Mononuclear cell (primary cell): ENCODE measurements around the gene SLC35F1. TPM values are rescaled to one million over a fixed set of nuclear protein-coding genes. Genes with fewer than 3 reads are reported as not detected.
"Not testable (repeated sequence)": the region's sequence is repeated elsewhere in the genome, so short reads cannot be mapped to it uniquely, and the experiment has no call there.

Experiments
- H3K27me3 ChIP-seq: 2 replicates; pipeline ENCODE4 v1.6.0; 2011; ENCODE audit warnings: low read length, control low read depth; ENCODE audit not compliant: insufficient read depth
- H3K4me1 ChIP-seq: 2 replicates; pipeline ENCODE4 v1.5.1; 2011; ENCODE audit warnings: mild to moderate bottlenecking, low read length, control low read depth; ENCODE audit not compliant: insufficient read depth
- H3K4me3 ChIP-seq: 2 replicates; pipeline ENCODE4 v1.5.1; 2011; ENCODE audit warnings: mild to moderate bottlenecking, low read length, moderate library complexity
- H3K9me3 ChIP-seq: 2 replicates; pipeline ENCODE4 v1.5.1; 2011; ENCODE audit warnings: low read depth, mild to moderate bottlenecking, control low read depth, low read length
- total RNA-seq: library from RNA; depleted of rRNA; stranded (reverse); fragments of >200 nt; gene quantifications from one replicate; pipeline ENCODE4 v1.2.3, GENCODE V29; 2012

SLC35F1 gene
- total RNA-seq, 1 donor = not detected

DNA sequence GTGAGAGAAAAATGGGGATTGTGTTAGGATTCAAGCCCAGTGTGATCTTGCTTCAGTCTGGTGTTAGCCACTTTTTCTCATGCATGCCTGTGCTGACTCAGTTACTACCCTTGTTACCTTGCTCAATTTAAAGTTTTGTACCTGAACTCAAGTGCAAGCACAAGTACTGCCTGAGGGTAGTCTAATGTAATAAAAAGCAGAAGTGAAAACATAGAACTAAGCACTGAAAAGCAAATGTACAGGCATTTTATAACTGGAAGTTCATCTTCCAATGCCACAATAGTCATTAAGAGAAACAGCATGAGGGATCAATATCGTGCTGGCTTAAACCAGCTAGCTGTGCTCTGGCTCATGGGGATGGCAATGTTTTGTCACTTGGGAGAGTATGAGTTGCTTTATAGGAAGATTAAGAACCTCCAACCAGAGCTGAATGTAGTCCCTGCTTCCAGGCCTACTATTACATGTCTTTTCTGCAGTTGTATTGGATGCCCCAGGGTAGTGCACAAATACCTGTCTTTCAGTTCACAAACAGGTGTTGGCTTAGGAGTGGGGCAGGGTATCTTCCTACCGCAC lies 48.7 kb downstream of the SLC35F1 start:
- H3K4me1 ChIP-seq = no peaks in the 10 kb centered on the region
- no peaks in the 10 kb centered on the region for H3K27me3 ChIP-seq
- no peak overlapping the region for H3K4me3 ChIP-seq

DNA sequence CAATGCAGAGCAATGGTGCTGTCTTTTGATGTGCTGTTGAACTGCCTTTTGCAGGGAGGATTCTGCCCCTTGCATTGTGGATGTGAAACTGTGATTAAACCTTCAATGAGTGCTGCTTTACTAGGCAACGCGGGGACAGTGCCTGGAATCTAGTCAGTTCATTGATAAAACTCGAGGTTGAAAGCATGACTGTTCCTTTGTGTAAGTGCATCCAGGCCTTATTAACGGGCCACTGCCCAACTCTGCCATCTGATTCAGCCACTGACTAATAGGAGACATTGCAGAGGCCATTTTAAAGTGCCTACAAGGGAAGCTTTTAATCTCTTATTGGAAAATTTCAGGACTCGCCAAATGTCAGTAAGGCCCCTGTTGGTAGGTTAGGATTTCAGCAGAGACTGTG lies 49.3 kb downstream of the SLC35F1 start:
- Histone ChIP-seq H3K4me1 (no peaks in the 10 kb centered on the region), H3K4me3 (no peak overlapping the region), H3K9me3 (no peaks in the 10 kb centered on the region), H3K27me3 (no peaks in the 10 kb centered on the region)

More for the DNA sequence above, 48.7 kb downstream of the SLC35F1 start:
- no peaks in the 10 kb centered on the region for H3K9me3 ChIP-seq

GRCh38 chr6:117958536-117958935 lies 51.5 kb downstream of the SLC35F1 start:
- Histone ChIP-seq H3K9me3 (no peaks in the 10 kb centered on the region), H3K4me1 (no peaks in the 10 kb centered on the region), H3K27me3 (no peaks in the 10 kb centered on the region), H3K4me3 (no peak overlapping the region)

DNA sequence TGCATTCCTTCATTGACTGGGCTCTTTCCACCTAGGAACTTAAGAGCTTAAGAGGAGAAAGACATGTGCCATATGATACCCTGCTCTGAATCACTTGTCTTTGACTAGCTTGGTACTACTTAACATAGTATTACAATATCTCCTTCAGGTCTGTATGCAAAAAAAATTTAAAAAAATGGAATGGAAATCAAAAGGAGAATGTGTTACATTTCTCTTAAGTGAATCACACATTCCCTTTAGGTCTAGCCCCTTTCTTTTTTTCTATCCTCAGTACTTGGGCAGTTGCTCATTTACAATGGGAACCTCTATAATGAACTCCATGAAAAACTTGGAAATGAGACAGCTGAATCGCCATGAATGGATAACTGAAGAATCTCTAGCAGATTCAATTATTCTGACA lies 53.8 kb downstream of the SLC35F1 start:
- Histone ChIP-seq H3K27me3 (no peaks in the 10 kb centered on the region), H3K9me3 (peaks cover 6% of the 10 kb centered on the region), H3K4me1 (no peaks in the 10 kb centered on the region), H3K4me3 (no peak overlapping the region)

- Histone ChIP-seq H3K4me1 (no peaks in the 10 kb centered on the region), H3K4me3 (no peak overlapping the region), H3K9me3 (peaks cover 6% of the 10 kb centered on the region), H3K27me3 (no peaks in the 10 kb centered on the region)
Observed at GRCh38 chr6:117961301-117961700, 54.2 kb downstream of the SLC35F1 start.

DNA sequence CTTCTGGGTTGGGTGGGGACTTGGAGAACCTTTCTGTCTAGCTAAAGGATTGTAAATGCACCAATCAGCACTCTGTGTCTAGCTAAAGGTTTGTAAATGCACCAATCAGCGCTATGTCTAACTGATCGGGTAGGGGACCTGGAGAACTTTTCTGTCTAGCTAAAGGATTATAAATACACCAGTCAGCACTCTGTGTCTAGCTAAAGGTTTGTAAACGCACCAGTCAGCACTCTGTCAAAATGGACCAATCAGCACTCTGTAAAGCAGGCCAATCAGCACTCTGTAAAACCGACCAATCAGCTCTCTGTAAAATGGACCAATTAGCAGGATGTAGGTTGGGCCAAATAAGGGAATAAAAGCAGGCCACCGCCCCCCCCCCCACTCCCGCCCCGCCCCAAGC lies 58.7 kb downstream of the SLC35F1 start:
- not testable (repeated sequence) for H3K4me3 ChIP-seq, H3K27me3 ChIP-seq, H3K9me3 ChIP-seq, H3K4me1 ChIP-seq

DNA sequence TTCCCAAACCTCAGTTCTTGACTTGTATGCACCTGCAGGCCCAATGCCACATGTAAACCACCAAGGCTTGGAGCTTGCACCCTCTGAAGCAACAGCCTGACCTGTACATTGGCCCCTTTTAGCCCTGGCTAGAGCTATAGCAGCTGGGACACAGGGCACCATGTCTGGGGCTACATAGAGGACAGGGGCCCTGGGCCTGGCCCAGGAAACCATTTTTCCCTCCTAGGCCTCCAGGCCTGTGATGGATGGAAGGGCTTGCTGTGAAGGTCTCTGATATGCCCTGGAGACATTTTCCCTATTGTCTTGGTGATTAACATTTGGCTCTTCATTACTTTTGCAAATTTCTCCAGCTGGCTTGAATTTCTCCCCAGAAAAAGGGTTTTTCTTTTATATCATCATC lies 64.6 kb downstream of the SLC35F1 start:
- no peaks in the 10 kb centered on the region for H3K27me3 ChIP-seq
- H3K4me3 ChIP-seq = no peak overlapping the region
- H3K9me3 ChIP-seq = no peaks in the 10 kb centered on the region
- no peaks in the 10 kb centered on the region for H3K4me1 ChIP-seq

DNA sequence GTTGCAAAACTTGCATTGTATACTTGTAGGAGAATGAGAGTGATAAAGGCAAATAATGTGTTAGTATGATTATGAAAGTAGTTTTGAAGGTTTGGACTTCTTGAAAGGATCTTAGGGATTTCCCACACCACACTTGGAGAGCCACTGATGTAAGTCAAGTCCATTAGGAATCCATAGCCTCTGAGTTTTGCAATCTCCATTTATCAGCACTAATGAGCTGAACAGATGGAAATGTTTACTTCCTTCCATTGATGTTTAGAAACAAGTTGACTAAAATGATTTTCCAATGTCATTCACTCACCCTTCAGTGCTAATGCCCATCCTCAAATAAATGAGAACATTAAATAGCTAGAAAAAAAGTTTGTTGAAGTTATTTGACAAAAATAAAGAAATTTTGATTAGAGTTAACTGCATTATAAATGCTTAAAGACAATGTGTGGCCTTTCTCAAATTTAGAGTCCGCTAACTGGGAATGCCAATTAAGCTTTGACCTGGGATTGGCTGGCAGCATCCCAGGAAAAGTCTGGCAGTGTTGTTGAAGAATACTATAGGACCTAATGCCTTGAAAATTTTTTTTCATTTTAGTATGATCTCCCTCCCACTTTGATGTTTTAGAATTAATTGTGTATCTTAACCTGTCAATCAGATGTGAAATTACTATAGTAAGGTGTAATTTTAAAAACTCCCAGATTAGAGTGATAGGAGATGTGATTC lies 68.0 kb downstream of the SLC35F1 start:
- no peaks in the 10 kb centered on the region for H3K4me1 ChIP-seq
- H3K9me3 ChIP-seq = no peaks in the 10 kb centered on the region
- H3K4me3 ChIP-seq = no peak overlapping the region
- H3K27me3 ChIP-seq = no peaks in the 10 kb centered on the region

DNA sequence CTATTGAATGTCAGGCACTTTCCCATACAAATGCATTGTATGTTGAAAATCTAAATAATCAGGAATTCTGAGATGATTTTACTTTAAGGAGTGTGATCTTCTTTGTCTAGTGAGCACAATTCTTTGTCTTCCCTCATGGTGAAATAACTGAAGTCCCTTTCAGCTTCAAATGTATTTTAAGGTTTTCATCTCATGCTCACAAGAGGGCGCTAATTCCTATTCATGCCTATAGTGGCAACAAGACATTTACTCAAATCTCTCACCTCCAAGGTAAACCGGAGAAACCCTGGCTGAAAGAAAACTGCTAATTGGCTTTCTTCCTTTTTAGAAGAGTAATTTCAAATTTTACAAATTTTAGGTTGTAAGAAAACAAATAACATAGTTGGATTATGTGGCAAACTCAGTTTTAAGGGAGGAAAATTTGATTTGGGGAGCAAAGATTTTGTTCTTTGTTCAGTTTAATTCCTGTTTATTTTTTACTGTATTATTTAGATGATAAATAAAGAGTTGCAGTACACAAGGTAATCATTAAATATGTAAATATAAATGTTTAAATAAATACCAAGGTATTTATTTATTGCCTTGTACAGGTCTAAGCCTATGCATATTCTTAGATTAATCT lies 69.1 kb downstream of the SLC35F1 start:
- H3K4me3 ChIP-seq = no peak overlapping the region
- no peaks in the 10 kb centered on the region for H3K4me1 ChIP-seq
- H3K27me3 ChIP-seq = no peaks in the 10 kb centered on the region
- H3K9me3 ChIP-seq = no peaks in the 10 kb centered on the region

DNA sequence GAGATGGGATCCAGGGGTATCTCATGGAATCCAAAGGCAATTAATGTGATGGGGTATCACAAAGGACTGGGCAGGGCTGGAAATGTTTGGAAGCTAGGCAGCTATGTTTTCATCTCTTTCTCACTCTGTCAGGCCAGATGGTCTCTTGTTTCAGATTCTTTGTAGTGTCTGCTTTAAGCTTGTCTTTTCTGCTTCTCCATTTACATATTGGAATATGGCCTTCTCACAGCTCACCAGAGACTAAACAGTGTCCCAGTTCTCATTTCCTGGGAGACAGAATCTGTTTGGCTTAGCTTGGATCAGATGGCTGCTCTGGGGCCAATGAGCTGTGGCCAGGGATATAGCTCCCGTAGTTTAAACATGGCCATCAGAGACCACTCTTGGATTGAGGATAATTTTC lies 78.9 kb downstream of the SLC35F1 start:
- no peaks in the 10 kb centered on the region for H3K9me3 ChIP-seq
- no peaks in the 10 kb centered on the region for H3K27me3 ChIP-seq
- H3K4me1 ChIP-seq = no peaks in the 10 kb centered on the region
- H3K4me3 ChIP-seq = no peak overlapping the region

- Histone ChIP-seq H3K9me3 (no peaks in the 10 kb centered on the region), H3K4me1 (no peaks in the 10 kb centered on the region), H3K4me3 (no peak overlapping the region), H3K27me3 (no peaks in the 10 kb centered on the region)
Observed at GRCh38 chr6:117986396-117986795, 79.3 kb downstream of the SLC35F1 start.

- no peaks in the 10 kb centered on the region for H3K27me3 ChIP-seq
- no peaks in the 10 kb centered on the region for H3K9me3 ChIP-seq
- no peak overlapping the region for H3K4me3 ChIP-seq
- H3K4me1 ChIP-seq = no peaks in the 10 kb centered on the region
Observed at GRCh38 chr6:117989086-117989485, 82.0 kb downstream of the SLC35F1 start.

DNA sequence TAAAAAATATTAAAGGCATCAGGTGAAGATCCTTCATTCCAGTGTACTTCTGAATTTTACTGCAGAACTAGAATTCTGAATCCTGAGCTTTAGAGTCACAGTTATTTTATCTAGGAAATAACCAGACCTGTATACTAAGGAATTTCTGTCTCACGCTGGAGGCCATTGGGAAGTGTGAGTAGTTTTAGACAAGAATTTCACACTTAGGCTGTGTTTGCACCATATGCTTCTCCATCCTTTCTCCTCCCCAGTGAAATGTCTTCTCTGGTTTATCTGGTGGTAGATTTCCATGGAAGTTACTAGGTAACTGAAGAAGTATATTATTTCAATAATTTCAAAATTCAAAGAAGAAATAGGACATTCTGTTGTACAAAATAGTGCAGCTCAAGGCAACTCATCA lies 83.1 kb downstream of the SLC35F1 start:
- Histone ChIP-seq H3K4me3 (no peak overlapping the region), H3K9me3 (no peaks in the 10 kb centered on the region), H3K4me1 (no peaks in the 10 kb centered on the region), H3K27me3 (no peaks in the 10 kb centered on the region)

DNA sequence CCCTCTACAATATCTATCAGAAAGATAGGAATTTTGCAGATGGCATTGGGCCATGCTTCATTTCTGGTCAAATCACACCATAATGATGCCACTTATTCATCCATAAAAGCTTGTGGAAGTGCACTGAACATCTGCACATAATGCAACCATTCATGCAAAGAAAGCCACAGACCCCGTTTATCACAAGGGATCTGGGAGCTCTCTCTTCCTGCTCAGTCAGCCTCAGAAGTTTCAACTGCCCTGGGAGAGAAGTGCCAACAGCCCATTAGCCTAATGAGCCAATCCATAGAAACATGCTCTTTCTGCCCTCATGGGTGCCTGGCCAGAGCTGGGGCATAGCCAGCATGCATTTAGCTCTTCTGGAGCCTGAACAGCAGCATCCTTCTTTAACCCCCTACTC lies 85.8 kb downstream of the SLC35F1 start:
- Histone ChIP-seq H3K27me3 (no peaks in the 10 kb centered on the region), H3K9me3 (no peaks in the 10 kb centered on the region), H3K4me1 (no peaks in the 10 kb centered on the region), H3K4me3 (no peak overlapping the region)

DNA sequence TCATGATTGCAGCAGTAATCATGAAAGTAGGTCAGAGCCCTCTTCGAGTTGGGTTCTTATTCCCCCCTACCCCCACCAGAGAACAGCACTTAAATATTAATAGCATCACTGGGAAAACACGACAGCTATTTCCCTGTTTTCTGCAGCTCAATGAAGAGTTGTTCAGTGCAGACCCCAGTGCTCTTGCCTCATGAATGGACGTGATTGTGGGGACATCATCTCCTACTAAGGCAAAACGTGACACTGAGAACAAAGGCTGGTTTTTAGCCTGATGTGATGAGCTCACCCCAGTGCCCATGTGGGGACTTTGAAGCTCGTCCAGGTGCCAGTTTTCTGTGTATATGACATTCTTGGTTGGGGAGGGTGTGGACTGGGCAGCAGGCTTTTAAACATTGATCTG lies 105.9 kb downstream of the SLC35F1 start:
- Histone ChIP-seq H3K9me3 (no peaks in the 10 kb centered on the region), H3K4me1 (no peaks in the 10 kb centered on the region), H3K4me3 (no peak overlapping the region), H3K27me3 (no peaks in the 10 kb centered on the region)

- Histone ChIP-seq H3K9me3 (no peaks in the 10 kb centered on the region), H3K4me1 (no peaks in the 10 kb centered on the region), H3K4me3 (no peak overlapping the region), H3K27me3 (no peaks in the 10 kb centered on the region)
Observed at GRCh38 chr6:118016532-118016931, 109.5 kb downstream of the SLC35F1 start.
